ENCODE measurements around the gene ADGRB2.

Gene ADGRB2, protein sequence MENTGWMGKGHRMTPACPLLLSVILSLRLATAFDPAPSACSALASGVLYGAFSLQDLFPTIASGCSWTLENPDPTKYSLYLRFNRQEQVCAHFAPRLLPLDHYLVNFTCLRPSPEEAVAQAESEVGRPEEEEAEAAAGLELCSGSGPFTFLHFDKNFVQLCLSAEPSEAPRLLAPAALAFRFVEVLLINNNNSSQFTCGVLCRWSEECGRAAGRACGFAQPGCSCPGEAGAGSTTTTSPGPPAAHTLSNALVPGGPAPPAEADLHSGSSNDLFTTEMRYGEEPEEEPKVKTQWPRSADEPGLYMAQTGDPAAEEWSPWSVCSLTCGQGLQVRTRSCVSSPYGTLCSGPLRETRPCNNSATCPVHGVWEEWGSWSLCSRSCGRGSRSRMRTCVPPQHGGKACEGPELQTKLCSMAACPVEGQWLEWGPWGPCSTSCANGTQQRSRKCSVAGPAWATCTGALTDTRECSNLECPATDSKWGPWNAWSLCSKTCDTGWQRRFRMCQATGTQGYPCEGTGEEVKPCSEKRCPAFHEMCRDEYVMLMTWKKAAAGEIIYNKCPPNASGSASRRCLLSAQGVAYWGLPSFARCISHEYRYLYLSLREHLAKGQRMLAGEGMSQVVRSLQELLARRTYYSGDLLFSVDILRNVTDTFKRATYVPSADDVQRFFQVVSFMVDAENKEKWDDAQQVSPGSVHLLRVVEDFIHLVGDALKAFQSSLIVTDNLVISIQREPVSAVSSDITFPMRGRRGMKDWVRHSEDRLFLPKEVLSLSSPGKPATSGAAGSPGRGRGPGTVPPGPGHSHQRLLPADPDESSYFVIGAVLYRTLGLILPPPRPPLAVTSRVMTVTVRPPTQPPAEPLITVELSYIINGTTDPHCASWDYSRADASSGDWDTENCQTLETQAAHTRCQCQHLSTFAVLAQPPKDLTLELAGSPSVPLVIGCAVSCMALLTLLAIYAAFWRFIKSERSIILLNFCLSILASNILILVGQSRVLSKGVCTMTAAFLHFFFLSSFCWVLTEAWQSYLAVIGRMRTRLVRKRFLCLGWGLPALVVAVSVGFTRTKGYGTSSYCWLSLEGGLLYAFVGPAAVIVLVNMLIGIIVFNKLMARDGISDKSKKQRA (N-terminal part only)

DNA sequence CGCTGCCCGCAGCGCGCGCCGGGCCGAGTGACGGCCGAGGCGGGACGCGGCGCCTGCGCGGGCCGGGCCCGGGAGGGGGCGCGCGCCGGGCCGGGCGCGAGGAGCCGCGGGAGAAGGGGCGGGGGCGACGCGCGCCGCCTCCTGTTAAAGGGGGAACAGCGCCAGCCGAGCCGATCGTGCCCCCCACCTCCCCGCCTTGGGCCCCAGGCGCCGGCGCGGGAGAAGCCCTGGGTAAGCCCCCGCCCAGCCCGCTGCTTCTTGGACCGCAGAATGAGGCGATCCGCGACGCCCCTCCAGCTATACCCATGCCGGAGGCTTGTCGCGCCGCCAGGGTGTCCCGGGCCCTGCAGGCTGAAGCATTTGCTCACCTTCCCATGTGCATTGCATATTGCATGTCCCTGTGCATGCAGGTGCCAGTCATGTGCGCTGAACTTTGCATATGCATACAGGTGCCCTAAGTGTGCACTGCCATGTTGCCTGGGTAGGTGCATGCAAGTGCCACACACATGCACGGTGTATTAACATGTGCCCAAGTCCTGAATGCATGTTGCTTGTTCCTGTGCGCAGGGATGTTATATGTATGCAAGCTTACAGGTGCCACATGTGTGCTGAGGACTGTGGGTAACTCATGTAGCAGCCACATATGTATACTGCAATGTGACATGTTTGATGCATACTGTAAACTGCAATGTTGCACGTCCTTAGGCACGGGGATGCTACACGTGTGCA, at the start of gene ADGRB2:
TSS of gene ADGRB2 (minus strand) at position 29 of the 729 bp plus-strand sequence. CDS start 7,119 bp downstream, outside the sequence.
- no peak for DNase-seq (ENCODE audit: low read depth in 3 of 3)

DNA sequence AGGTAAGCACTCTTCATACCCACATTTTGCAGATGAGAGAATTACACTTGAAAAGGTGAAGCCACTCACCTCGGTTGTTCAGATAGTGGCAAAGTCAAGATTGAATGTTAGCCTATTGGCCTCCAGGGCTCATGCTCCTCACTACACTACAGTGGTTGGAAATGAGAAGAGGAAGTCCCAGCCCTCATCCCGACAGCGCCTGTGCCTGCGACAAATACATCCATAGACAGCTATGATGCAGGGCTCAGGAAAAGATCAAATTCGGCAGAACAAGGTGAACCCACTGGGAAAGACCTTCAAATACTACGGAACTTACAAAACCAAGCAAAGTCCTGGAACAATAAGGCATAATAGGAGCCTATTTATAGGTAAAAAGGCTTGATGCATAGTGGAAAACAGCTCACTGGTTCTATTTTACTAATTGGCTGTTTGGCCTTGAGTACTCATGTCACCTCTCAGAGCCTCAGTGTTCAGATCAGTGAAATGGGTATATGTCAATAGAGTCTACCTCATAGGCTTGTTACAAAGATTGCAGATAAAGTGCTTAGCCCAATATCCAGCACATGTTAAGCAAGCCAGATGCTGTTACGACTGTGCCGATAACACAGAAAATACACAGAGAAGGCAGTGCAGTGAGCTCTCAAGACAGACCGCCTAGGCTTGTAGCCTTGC, 48.2 kb upstream of the ADGRB2 start:
- no peak for DNase-seq (ENCODE audit: low read depth in 3 of 3)

DNA sequence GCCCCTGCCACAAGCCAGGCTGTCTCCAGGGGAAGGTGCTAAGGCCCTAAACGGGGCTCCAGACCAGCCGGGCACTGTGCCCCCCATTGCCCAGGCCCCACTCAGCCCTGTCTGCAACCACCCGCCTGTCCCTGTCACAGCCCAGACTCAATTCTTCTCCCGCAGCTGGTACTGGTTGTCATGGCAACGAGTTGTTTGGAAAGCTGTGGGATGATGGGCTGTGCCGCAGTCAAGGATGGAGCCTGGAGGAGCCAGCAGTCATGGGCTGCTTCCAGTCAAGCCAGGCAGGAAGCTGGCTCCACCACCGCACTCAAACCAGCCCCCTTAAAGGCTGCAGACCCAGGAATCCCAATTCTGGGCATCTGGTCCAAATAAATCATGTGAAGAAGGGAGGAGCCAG, 47.5 kb upstream of the ADGRB2 start:
- no peak for DNase-seq (ENCODE audit: low read depth in 3 of 3)

- DNase-seq (ENCODE audit: low read depth in 3 of 3): no peak
Observed at GRCh38 chr1:31809698-31810097, 45.6 kb upstream of the ADGRB2 start.

GRCh38 chr1:31807273-31808048, 43.3 kb upstream of the ADGRB2 start:
- no peak for DNase-seq (ENCODE audit: low read depth in 3 of 3)

- no peak for DNase-seq (ENCODE audit: low read depth in 3 of 3)
Observed at GRCh38 chr1:31805318-31805717, 41.2 kb upstream of the ADGRB2 start.

DNA sequence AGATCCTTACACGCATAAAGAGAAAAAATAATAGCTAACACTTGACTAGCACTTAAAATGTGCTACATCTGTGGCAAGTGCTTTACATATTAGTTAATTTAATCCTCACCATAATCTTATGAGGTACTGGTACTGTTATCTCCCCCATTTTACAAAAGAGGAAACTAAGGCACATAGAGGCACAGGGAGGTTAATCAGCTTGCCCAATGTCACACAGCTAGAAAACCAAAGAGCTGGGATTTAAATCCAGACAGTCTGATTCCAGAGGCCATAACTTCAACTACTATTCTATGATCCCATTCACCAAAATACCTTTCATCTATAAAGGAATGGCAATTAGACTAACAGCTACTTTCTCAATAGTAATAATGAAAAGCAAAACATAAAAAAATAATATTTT, 40.0 kb upstream of the ADGRB2 start:
- no peak for DNase-seq (ENCODE audit: low read depth in 3 of 3)

- DNase-seq (ENCODE audit: low read depth in 3 of 3): no peak
Observed at GRCh38 chr1:31803610-31804009, 39.5 kb upstream of the ADGRB2 start.

DNA sequence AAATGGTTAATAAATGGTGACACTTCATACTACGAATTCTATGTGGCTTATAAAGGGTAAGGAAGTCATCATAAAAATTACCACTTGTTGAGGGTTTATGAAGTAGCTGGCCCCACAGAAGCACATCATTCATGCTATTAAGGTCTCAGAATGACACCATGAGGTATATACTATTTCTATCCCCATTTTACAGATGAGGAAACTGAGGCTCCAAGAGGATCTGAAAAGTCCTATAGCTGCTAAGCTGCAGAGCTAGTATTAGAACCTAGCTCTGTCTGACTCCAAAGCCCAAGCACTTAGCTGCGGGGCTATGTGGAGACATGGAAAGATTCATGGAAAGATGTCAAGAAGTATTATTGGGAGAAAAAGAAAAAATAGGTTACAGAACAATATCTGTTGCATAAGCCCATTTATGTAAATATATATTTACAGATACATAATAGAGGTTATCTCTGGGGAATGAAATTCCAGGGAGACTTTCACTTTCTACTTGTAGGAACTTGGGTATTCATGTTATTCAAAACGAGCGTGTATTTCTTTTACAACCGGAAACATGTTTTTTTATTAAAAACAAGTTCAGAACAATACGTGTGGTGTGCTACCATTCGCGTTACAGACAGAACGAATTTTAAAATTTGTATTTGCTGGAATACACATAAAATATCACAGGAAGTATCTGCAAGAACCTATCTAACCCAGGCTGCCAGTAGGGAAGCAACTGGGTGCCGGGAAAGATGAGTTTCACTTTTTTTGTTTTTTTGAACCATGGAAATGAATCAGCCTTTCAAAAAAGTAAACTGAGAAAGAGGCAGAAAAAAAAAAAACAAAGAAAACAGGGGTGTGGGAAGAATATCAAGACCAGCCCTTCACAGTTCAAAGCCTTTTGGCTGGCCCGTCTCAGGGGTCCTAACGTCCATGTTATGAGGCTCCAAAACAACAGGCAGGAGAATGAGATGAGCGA, 38.3 kb upstream of the ADGRB2 start:
- DNase-seq (ENCODE audit: low read depth in 3 of 3): no peak

DNA sequence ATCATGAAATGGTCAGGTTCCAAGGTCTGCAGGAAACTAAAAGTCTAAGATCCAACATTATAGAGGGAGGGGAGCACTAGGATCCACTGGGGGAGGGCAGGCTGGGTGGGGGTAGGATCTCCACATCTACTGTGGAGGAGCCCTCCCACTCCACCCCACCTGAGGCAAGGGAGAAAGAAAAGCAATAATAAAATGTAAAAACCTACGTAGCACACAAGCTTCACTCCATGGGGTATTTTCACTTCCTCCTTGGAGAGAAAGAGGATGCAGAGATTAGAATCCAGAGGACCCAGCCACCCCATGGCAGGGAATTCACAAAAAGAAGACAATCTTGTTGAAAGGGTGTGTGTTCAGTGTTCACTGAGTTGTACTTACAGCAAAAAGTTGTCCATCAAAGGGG, 37.3 kb upstream of the ADGRB2 start:
- no peak for DNase-seq (ENCODE audit: low read depth in 3 of 3)

GRCh38 chr1:31800674-31800967, 36.5 kb upstream of the ADGRB2 start:
- no peak for DNase-seq (ENCODE audit: low read depth in 3 of 3)

DNA sequence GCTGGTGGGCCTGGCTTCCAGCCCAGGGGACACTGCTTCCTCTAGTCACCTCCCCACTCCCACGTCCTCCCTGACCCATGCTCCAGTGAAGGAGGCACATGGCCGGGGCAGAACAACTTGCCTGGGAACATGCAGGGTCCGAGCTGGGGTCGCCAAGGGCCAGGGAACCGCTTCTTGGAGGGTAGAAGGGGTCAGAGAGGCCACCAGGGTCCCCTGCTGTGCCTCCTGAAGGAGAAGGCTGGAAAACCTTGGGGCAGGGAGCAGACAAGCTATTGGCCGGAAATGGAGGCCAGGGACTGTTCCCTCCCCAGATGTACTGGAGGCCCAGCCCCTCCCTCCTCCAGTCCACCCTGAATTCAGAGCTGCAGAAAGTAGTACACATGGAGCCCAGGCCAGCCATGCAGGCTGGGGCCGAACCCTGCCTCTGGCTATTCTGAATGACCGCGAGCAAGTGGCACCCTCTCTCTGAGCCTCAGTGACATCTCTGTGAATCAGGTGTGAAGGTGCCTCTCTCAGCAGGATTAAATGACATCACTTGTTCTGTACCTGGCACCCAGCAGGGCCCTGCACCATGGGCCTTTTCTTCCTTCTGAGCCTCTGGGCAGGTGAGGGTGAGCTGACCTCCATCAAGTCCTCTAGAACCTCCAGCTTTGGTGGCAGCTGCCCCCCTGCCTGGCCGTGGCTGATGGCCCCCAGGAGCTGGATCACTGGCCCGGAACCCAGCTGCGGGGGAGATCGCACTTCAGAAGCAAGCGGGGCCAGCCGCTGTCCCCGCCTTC, 35.9 kb upstream of the ADGRB2 start:
- no peak for DNase-seq (ENCODE audit: low read depth in 3 of 3)

- DNase-seq (ENCODE audit: low read depth in 3 of 3): no peak
Observed at GRCh38 chr1:31799196-31799894, 35.2 kb upstream of the ADGRB2 start.

DNA sequence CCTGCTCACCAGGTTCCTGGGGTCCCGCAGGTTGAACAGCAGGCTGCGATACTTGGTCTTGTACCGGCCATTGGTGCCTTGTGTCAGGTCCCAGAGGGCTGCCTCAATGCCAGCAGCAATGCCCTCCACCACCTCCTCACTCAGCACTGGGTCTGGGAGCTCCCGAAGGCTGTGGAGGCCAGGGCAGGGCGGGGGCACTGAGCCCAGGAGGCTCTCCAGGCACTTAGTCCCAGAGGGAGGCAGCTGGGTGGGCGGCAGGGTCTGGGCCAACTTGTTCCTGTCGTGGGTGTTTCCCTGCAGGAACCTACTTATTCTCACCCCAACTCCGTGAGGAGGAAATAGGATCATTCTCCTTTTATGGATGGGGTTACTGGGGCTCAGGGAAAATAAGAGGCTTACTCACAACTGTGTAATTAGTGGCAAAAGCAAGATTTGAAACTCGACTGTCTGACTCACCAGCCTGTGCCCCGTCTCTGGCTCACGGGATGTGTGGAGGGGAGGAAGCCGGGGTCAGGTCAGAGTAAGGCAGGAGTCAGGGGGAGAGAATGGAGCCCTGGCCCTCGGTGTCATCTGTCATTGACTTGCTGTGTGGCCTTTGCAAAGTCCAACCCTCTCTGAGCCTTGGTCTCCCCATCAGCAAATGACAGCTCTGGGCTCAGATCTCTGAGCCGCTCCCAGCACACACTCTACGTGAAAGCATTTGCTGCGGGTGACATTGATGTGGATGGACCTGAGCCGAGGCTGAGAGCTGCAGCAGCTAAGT, 34.5 kb upstream of the ADGRB2 start:
- no peak for DNase-seq (ENCODE audit: low read depth in 3 of 3)

GRCh38 chr1:31798086-31798432, 33.9 kb upstream of the ADGRB2 start:
- no peak for DNase-seq (ENCODE audit: low read depth in 3 of 3)

DNA sequence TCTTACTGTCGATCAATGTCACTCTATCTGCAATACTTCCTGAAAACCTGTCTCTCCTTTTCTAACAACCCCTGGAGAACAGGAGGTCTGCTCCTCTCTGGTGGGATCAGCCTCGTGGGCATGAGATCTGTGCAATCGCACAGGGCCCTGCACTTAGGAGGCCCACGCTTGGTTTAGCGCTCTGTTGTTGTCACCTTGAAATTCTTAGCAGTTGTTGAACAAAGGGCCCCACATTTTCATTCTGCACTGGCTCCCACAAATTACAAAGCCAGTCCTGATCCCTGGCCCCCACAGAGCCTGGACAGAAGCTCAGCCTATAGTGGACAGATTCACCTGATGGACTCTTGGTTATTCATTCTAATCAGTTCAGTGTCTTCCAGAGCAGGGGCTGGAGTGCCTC, 33.1 kb upstream of the ADGRB2 start:
- no peak for DNase-seq (ENCODE audit: low read depth in 3 of 3)

GRCh38 chr1:31796707-31797106, 32.6 kb upstream of the ADGRB2 start:
- DNase-seq (ENCODE audit: low read depth in 3 of 3): no peak

Data from stimulated activated CD4-positive, alpha-beta T cell treated with anti-CD3 and anti-CD28 coated beads, TNF-alpha, amount 100 ng/mL, for 4 hours (primary cell).